Panc1 (cell line): ENCODE results near the gene PLIN5.

ENCODE experiments used
- CTCF ChIP-seq: fragments of 450-650 bp; IDR thresholded peaks from 2 replicates; pipeline ENCODE4 v1.5.1; 2017; ENCODE audit warnings: mild to moderate bottlenecking
- POLR2AphosphoS5 ChIP-seq: IDR thresholded peaks from 2 replicates; pipeline ENCODE4 v1.6.1; 2012; ENCODE audit warnings: mild to moderate bottlenecking, low read depth, low read length, moderate library complexity
- SIN3A ChIP-seq: IDR thresholded peaks from 2 replicates; pipeline ENCODE4 v1.6.1; 2012; ENCODE audit warnings: low read depth, mild to moderate bottlenecking, low read length, moderate library complexity, borderline replicate concordance; ENCODE audit not compliant: insufficient read depth

GRCh38 chr19:4473011-4473762 lies 61.8 kb downstream of the PLIN5 start:
- TF ChIP-seq POLR2AphosphoS5 (no peak), CTCF (no peak), SIN3A (no peak)
